Body of pancreas (tissue), 4 donors: ENCODE measurements around the gene PMPCA.

Experiments
- CTCF ChIP-seq, 7 experiments: fragments of 450-650 bp in 4 of 7; fragments of 200-600 bp in 3 of 7; sonication (generic) in 3 of 7; IDR thresholded peaks; one replicate each; pipeline ENCODE4 v1.5.1; 2016 to 2019; ENCODE audit warnings: antibody characterized with exemption in 7 of 7
- POLR2A ChIP-seq, 3 donors: fragments of 450-650 bp; IDR thresholded peaks; one replicate each; pipeline ENCODE4 v1.6.1; 2016; ENCODE audit warnings: antibody characterized with exemption in 3 of 3, mild to moderate bottlenecking in 2 of 3

GRCh38 chr9:136395020-136395340 lies 15.5 kb upstream of the PMPCA start:
- TF ChIP-seq POLR2A (IDR thresholded peaks at IDR 0.05) (no peak), CTCF (IDR thresholded peaks at IDR 0.05) (no peak)
